Gastrocnemius medialis (tissue), 4 donors: Measurements from ENCODE around the gene ARHGAP24. TPM values are rescaled to one million over a fixed set of nuclear protein-coding genes. Genes with fewer than 3 reads are reported as not detected.
"Not testable (repeated sequence)": the region's sequence is repeated elsewhere in the genome, so short reads cannot be mapped to it uniquely, and the experiment has no call there.

Experiments
- ATAC-seq, 2 donors: fragments of 150-250 bp; one replicate each; pipeline ENCODE4 v1.9.1; 2016
- DNase-seq, 2 donors: peaks; one replicate each; pipeline ENCODE4 v3.0.0-alpha.2; 2019
- H3K27ac ChIP-seq, 4 donors: fragments of 200-600 bp; sonication (generic); 1 replicate in 1 of 4; 2 replicates in 3 of 4; pipeline ENCODE4 v1.5.1; 2016 to 2018; ENCODE audit warnings: mild to moderate bottlenecking in 2 of 4, moderate library complexity in 1 of 4
- H3K27me3 ChIP-seq, 3 donors: fragments of 200-600 bp; sonication (generic) in 2 of 3; 1 replicate in 1 of 3; 2 replicates in 2 of 3; pipeline versions ENCODE4 v1.5.1 to v1.6.0; 2016 to 2019; ENCODE audit warnings: mild to moderate bottlenecking in 1 of 3, moderate library complexity in 1 of 3
- H3K36me3 ChIP-seq, 2 donors: fragments of 200-600 bp; sonication (generic) in 1 of 2; one replicate each; pipeline ENCODE4 v1.5.1; 2017 to 2018
- H3K4me1 ChIP-seq, 2 donors: fragments of 200-600 bp; sonication (generic) in 1 of 2; one replicate each; pipeline ENCODE4 v1.5.1; 2016 to 2017; ENCODE audit warnings: mild to moderate bottlenecking in 2 of 2
- H3K4me3 ChIP-seq, 4 donors: fragments of 200-600 bp; sonication (generic) in 3 of 4; 1 replicate in 1 of 4; 2 replicates in 3 of 4; pipeline ENCODE4 v1.5.1; 2016 to 2019; ENCODE audit warnings: mild to moderate bottlenecking in 2 of 4
- H3K9me3 ChIP-seq, 3 donors: fragments of 200-600 bp; sonication (generic) in 2 of 3; 1 replicate in 1 of 3; 2 replicates in 2 of 3; pipeline ENCODE4 v1.5.1; 2016 to 2019
- CTCF ChIP-seq, 5 experiments: fragments of 450-650 bp in 3 of 5; fragments of 200-600 bp in 2 of 5; sonication (generic) in 2 of 5; IDR thresholded peaks in 4 of 5; conservative IDR thresholded peaks in 1 of 5; 1 replicate in 4 of 5; 2 replicates in 1 of 5; pipeline ENCODE4 v1.5.1; 2016 to 2019; ENCODE audit warnings: antibody characterized with exemption in 5 of 5, mild to moderate bottlenecking in 3 of 5, moderate library complexity in 3 of 5
- POLR2A ChIP-seq, 2 donors: fragments of 450-650 bp; IDR thresholded peaks; one replicate each; pipeline ENCODE4 v1.6.1; 2017; ENCODE audit warnings: antibody characterized with exemption in 2 of 2, mild to moderate bottlenecking in 2 of 2, moderate library complexity in 2 of 2
- in situ Hi-C, 4 donors: fragments of 200-750 bp; cut with MboI; loops; one replicate each; pipeline versions ENCODE4 v1.15.0 to v1.8.0; 2017; ENCODE audit warnings: low sequenced_read_pairs in 4 of 4
- intact Hi-C: fragments of 100-400 bp; cut with DNase I; formaldehyde crosslinking; loops from one replicate; pipeline ENCODE4 v1.15.1; 2023; ENCODE audit warnings: low total_unique reads
- total RNA-seq, 4 donors: library from RNA; depleted of rRNA; stranded (reverse); fragments of >200 nt; gene quantifications; one replicate each; pipeline versions ENCODE4 v1.1.0 to v1.2.3, GENCODE V29; 2016

The ARHGAP24 gene
- total RNA-seq, 4 donors from 2014 or later = 2.8 to 7.8 (median 5.3) TPM

GRCh38 chr4:86019906-86020305 is 545.0 kb downstream of the ARHGAP24 start:
- Histone ChIP-seq H3K9me3 (no peaks in the 10 kb centered on the region), H3K27me3 (no peaks in the 10 kb centered on the region), H3K27ac (no peak overlapping the region), H3K4me1 (no peaks in the 10 kb centered on the region), H3K4me3 (no peak overlapping the region), H3K36me3 (no peaks in the 10 kb centered on the region)
- intact Hi-C loops = no loop called here
- in situ Hi-C loops = no loop called here
- TF ChIP-seq CTCF (IDR thresholded peaks at IDR 0.05 in 4 of 5, conservative IDR thresholded peaks at IDR 0.05 in 1 of 5) (no peak), POLR2A (IDR thresholded peaks at IDR 0.05) (no peak)
- no peak for DNase-seq
- no peak for ATAC-seq

- H3K36me3 ChIP-seq, H3K27me3 ChIP-seq, in situ Hi-C loops, H3K27ac ChIP-seq, DNase-seq, H3K9me3 ChIP-seq, H3K4me3 ChIP-seq, H3K4me1 ChIP-seq, intact Hi-C loops, ATAC-seq: not testable (repeated sequence)
Observed at GRCh38 chr4:86021671-86022070, 546.7 kb downstream of the ARHGAP24 start.

GRCh38 chr4:86026720-86027119 is 551.8 kb downstream of the ARHGAP24 start:
- no peak for TF ChIP-seq POLR2A (IDR thresholded peaks at IDR 0.05)
- no peak for TF ChIP-seq CTCF (IDR thresholded peaks at IDR 0.05 in 4 of 5, conservative IDR thresholded peaks at IDR 0.05 in 1 of 5)
- Histone ChIP-seq H3K4me1 (no peaks in the 10 kb centered on the region), H3K9me3 (no peaks in the 10 kb centered on the region), H3K27me3 (no peaks in the 10 kb centered on the region), H3K27ac (no peak overlapping the region), H3K4me3 (no peak overlapping the region), H3K36me3 (no peaks in the 10 kb centered on the region)
- ATAC-seq (no peak), DNase-seq (no peak)
- intact Hi-C loops = no loop called here
- in situ Hi-C loops = no loop called here

GRCh38 chr4:86031927-86032326 is 557.0 kb downstream of the ARHGAP24 start:
- no peaks in the 10 kb centered on the region for H3K36me3 ChIP-seq
- H3K9me3 ChIP-seq = no peaks in the 10 kb centered on the region
- DNase-seq (no peak), ATAC-seq (no peak)
- intact Hi-C loops = loop anchor here (10.0 kb wide), 1 partner anchor 207 kb away; no protein-coding TSS in a partner anchor
- H3K27me3 ChIP-seq = no peaks in the 10 kb centered on the region
- H3K4me1 ChIP-seq = peaks cover 6 to 10% of the 10 kb centered on the region in 2 donors
- peak overlapping the region; percentile 67 to 79 (median 72) for H3K27ac ChIP-seq
- in situ Hi-C loops = no loop called here
- no peak overlapping the region for H3K4me3 ChIP-seq
- TF ChIP-seq CTCF (IDR thresholded peaks at IDR 0.05 in 4 of 5, conservative IDR thresholded peaks at IDR 0.05 in 1 of 5) (no peak), POLR2A (IDR thresholded peaks at IDR 0.05) (no peak)

GRCh38 chr4:86032476-86033022 is 557.6 kb downstream of the ARHGAP24 start:
- ATAC-seq (peak; percentile 87 to 93), DNase-seq (peak in 1 of 2 donors; percentile 37)
- Histone ChIP-seq H3K9me3 (no peaks in the 10 kb centered on the region), H3K4me1 (peaks cover 6 to 10% of the 10 kb centered on the region in 2 donors), H3K36me3 (no peaks in the 10 kb centered on the region), H3K4me3 (peak overlapping the region in 2 of 4 donors; percentile 16 to 21), H3K27ac (peak overlapping the region; percentile 67 to 79 (median 72)), H3K27me3 (no peaks in the 10 kb centered on the region)
- intact Hi-C loops = loop anchor here (10.0 kb wide), 1 partner anchor 208 kb away; no protein-coding TSS in a partner anchor
- in situ Hi-C loops = no loop called here
- TF ChIP-seq POLR2A (IDR thresholded peaks at IDR 0.05) (no peak), CTCF (IDR thresholded peaks at IDR 0.05 in 4 of 5, conservative IDR thresholded peaks at IDR 0.05 in 1 of 5) (no peak)
